Stimulated activated CD4-positive, alpha-beta T cell treated with anti-CD3 and anti-CD28 coated beads, Interleukin-4, amount 100 ng/mL, for 4 hours (primary cell): ENCODE results near the gene SOCS7.

Experiments used
- DNase-seq, 2 experiments: peaks; one replicate each; pipeline ENCODE4 v3.0.0-alpha.2; 2020

The SOCS7 gene

GRCh38 chr17:38369124-38369886 lies 17.7 kb downstream of the SOCS7 start:
- DNase-seq, result no peak

GRCh38 chr17:38379448-38379847 lies 27.8 kb downstream of the SOCS7 start:
- DNase-seq, result no peak

GRCh38 chr17:38395090-38395489 lies 43.4 kb downstream of the SOCS7 start:
- no peak for DNase-seq

GRCh38 chr17:38397227-38397626 lies 45.6 kb downstream of the SOCS7 start:
- DNase-seq, result no peak

- no peak for DNase-seq
These were observed 48.6 kb downstream of the SOCS7 start for GRCh38 chr17:38400286-38400685.

GRCh38 chr17:38401459-38401858 lies 49.8 kb downstream of the SOCS7 start:
- DNase-seq, result no peak

- no peak for DNase-seq
These were observed 51.3 kb downstream of the SOCS7 start for GRCh38 chr17:38402897-38403296.

- DNase-seq, result no peak
These were observed 51.8 kb downstream of the SOCS7 start for GRCh38 chr17:38403491-38403890.

- DNase-seq, result no peak
These were observed 52.7 kb downstream of the SOCS7 start for GRCh38 chr17:38404174-38404943.

GRCh38 chr17:38405654-38406053 lies 54.0 kb downstream of the SOCS7 start:
- no peak for DNase-seq

GRCh38 chr17:38410201-38410600 lies 58.6 kb downstream of the SOCS7 start:
- DNase-seq, result no peak

- DNase-seq, result no peak
These were observed 63.9 kb downstream of the SOCS7 start for GRCh38 chr17:38415250-38416194.

GRCh38 chr17:38416840-38417209 lies 65.2 kb downstream of the SOCS7 start:
- DNase-seq, result no peak

- no peak for DNase-seq
These were observed 65.7 kb downstream of the SOCS7 start for GRCh38 chr17:38417210-38417951.

GRCh38 chr17:38418062-38418692 lies 66.5 kb downstream of the SOCS7 start:
- no peak for DNase-seq

- DNase-seq, result no peak
These were observed 67.3 kb downstream of the SOCS7 start for GRCh38 chr17:38418693-38419507.

GRCh38 chr17:38419508-38419981 lies 67.9 kb downstream of the SOCS7 start:
- no peak for DNase-seq

- no peak for DNase-seq
These were observed 68.9 kb downstream of the SOCS7 start for GRCh38 chr17:38420518-38420917.

GRCh38 chr17:38421171-38421841 lies 69.7 kb downstream of the SOCS7 start:
- no peak for DNase-seq
